H9 (cell line): ENCODE data around the gene DHFR2. TPM values are rescaled to one million over a fixed set of nuclear protein-coding genes. Genes with fewer than 3 reads are reported as not detected.

Experiments used
- DNase-seq: peaks from one replicate; pipeline ENCODE4 v3.0.0-alpha.2; 2017
- H2AFZ ChIP-seq: one replicate; pipeline ENCODE4 v1.6.1; 2013; ENCODE audit warnings: mild to moderate bottlenecking, low read length, control low read depth, moderate library complexity
- H2AK5ac ChIP-seq: 2 replicates; pipeline ENCODE4 v1.6.1; 2013; ENCODE audit warnings: low read length, control low read depth, mixed read lengths; ENCODE audit not compliant: insufficient read length
- H2BK120ac ChIP-seq: one replicate; pipeline ENCODE4 v1.6.1; 2013; ENCODE audit warnings: low read depth, mild to moderate bottlenecking, low read length, control low read depth, inconsistent platforms; ENCODE audit not compliant: poor library complexity, severe bottlenecking
- H2BK12ac ChIP-seq: 2 replicates; pipeline ENCODE4 v1.6.1; 2013; ENCODE audit warnings: low read length, control low read depth, mixed read lengths, low read depth; ENCODE audit not compliant: insufficient read length
- H2BK15ac ChIP-seq: 2 replicates; pipeline ENCODE4 v1.6.1; 2013; ENCODE audit warnings: low read depth, low read length, control low read depth
- H2BK20ac ChIP-seq: one replicate; pipeline ENCODE4 v1.6.1; 2013; ENCODE audit warnings: low read depth, mild to moderate bottlenecking, low read length, control low read depth, inconsistent platforms; ENCODE audit not compliant: poor library complexity, severe bottlenecking
- H2BK5ac ChIP-seq: 2 replicates; pipeline ENCODE4 v1.6.1; 2013; ENCODE audit warnings: low read length, control low read depth, mixed read lengths; ENCODE audit not compliant: insufficient read length
- H3K14ac ChIP-seq: 2 replicates; pipeline ENCODE4 v1.6.1; 2013; ENCODE audit warnings: low read length, control low read depth; ENCODE audit not compliant: insufficient read depth
- H3K18ac ChIP-seq: 2 replicates; pipeline ENCODE4 v1.6.1; 2013; ENCODE audit warnings: low read depth, mild to moderate bottlenecking, mixed read lengths, low read length, control low read depth; ENCODE audit not compliant: insufficient read length
- H3K23ac ChIP-seq: 2 replicates; pipeline ENCODE4 v1.6.1; 2013; ENCODE audit warnings: low read length, control low read depth, mixed read lengths, low read depth; ENCODE audit not compliant: insufficient read length
- H3K23me2 ChIP-seq: 2 replicates; pipeline ENCODE4 v1.6.1; 2013; ENCODE audit warnings: low read depth, mild to moderate bottlenecking, mixed read lengths, low read length, control low read depth; ENCODE audit not compliant: insufficient read length, poor library complexity, severe bottlenecking
- H3K27ac ChIP-seq: 2 replicates; pipeline ENCODE4 v1.5.1; 2013; ENCODE audit warnings: low read length, control low read depth, mixed read lengths, low read depth; ENCODE audit not compliant: insufficient read length
- H3K27me3 ChIP-seq: 2 replicates; pipeline ENCODE4 v1.6.1; 2013; ENCODE audit warnings: low read length, control low read depth, inconsistent platforms; ENCODE audit not compliant: insufficient read depth
- H3K4ac ChIP-seq: 2 replicates; pipeline ENCODE4 v1.6.1; 2013; ENCODE audit warnings: low read depth, mild to moderate bottlenecking, control low read depth, inconsistent platforms, low read length, moderate library complexity
- H3K4me1 ChIP-seq: 2 replicates; pipeline ENCODE4 v1.6.1; 2013; ENCODE audit warnings: low read length, control low read depth, inconsistent platforms; ENCODE audit not compliant: insufficient read depth
- H3K4me2 ChIP-seq: 2 replicates; pipeline ENCODE4 v1.6.1; 2013; ENCODE audit warnings: low read length, control low read depth, mixed read lengths; ENCODE audit not compliant: insufficient read length, insufficient read depth
- H3K56ac ChIP-seq: 2 replicates; pipeline ENCODE4 v1.6.1; 2013; ENCODE audit warnings: low read depth, mild to moderate bottlenecking, mixed read lengths, low read length, control low read depth; ENCODE audit not compliant: insufficient read length
- H3K79me1 ChIP-seq: 2 replicates; pipeline ENCODE4 v1.6.1; 2013; ENCODE audit warnings: low read depth, mild to moderate bottlenecking, moderate library complexity, low read length, control low read depth, inconsistent platforms; ENCODE audit not compliant: insufficient read depth, poor library complexity, severe bottlenecking
- H3K79me2 ChIP-seq: 2 replicates; pipeline ENCODE4 v1.6.1; 2013; ENCODE audit warnings: low read length, control low read depth, inconsistent platforms; ENCODE audit not compliant: insufficient read depth
- H3K9ac ChIP-seq: 2 replicates; pipeline ENCODE4 v1.6.1; 2013; ENCODE audit warnings: low read length, control low read depth, mixed read lengths; ENCODE audit not compliant: insufficient read length; ENCODE audit errors: extremely low read depth
- H3K9me3 ChIP-seq: one replicate; pipeline ENCODE4 v1.6.1; 2013; ENCODE audit warnings: low read depth, low read length, inconsistent platforms; ENCODE audit not compliant: control insufficient read depth
- H3T11ph ChIP-seq: one replicate; pipeline ENCODE4 v1.6.1; 2013; ENCODE audit warnings: mild to moderate bottlenecking, low read length, control low read depth, inconsistent platforms
- H4K20me1 ChIP-seq: one replicate; pipeline ENCODE4 v1.6.1; 2013; ENCODE audit not compliant: control insufficient read depth, insufficient read length, insufficient read depth
- H4K5ac ChIP-seq: 2 replicates; pipeline ENCODE4 v1.6.1; 2013; ENCODE audit warnings: low read depth, mild to moderate bottlenecking, mixed read lengths, low read length, control low read depth; ENCODE audit not compliant: insufficient read length
- H4K8ac ChIP-seq: replicated peaks from 2 replicates; pipeline ENCODE4 v1.6.1; 2013; ENCODE audit warnings: low read length, control low read depth, mixed read lengths, low read depth; ENCODE audit not compliant: insufficient read length
- H4K91ac ChIP-seq: 2 replicates; pipeline ENCODE4 v1.6.1; 2013; ENCODE audit warnings: low read depth, mild to moderate bottlenecking, moderate library complexity, mixed read lengths, low read length, control low read depth; ENCODE audit not compliant: insufficient read length
- H3K27ac Mint-ChIP-seq, 3 experiments: 2 replicates in 2 of 3; 3 replicates in 1 of 3; pipeline ENCODE4 v1.8.0; 2020 to 2021; ENCODE audit warnings: mixed read lengths in 3 of 3, mild to moderate bottlenecking in 1 of 3, moderate library complexity in 1 of 3
- H3K27me3 Mint-ChIP-seq: 2 replicates; pipeline ENCODE4 v1.8.0; 2021; ENCODE audit warnings: low read depth, mild to moderate bottlenecking, moderate library complexity, mixed read lengths
- H3K36me3 Mint-ChIP-seq, 3 experiments: 2 replicates in 2 of 3; 3 replicates in 1 of 3; pipeline ENCODE4 v1.8.0; 2020 to 2021; ENCODE audit warnings: low read depth in 3 of 3, mixed read lengths in 3 of 3; ENCODE audit not compliant: insufficient read depth in 1 of 3
- H3K4me1 Mint-ChIP-seq, 2 experiments: 2 replicates each; pipeline ENCODE4 v1.8.0; 2020; ENCODE audit warnings: mixed read lengths in 2 of 2
- H3K4me3 Mint-ChIP-seq, 2 experiments: 2 replicates in 1 of 2; 3 replicates in 1 of 2; pipeline ENCODE4 v1.8.0; 2020 to 2021; ENCODE audit warnings: mild to moderate bottlenecking in 2 of 2, mixed read lengths in 2 of 2, moderate library complexity in 1 of 2
- H3K9me3 Mint-ChIP-seq, 2 experiments: 2 replicates in 1 of 2; 3 replicates in 1 of 2; pipeline ENCODE4 v1.8.0; 2020; ENCODE audit warnings: mild to moderate bottlenecking in 2 of 2, mixed read lengths in 2 of 2, moderate library complexity in 1 of 2
- WGBS: extraction: QIAGEN DNeasy Blood & Tissue Kit; methylation state at CpG from one replicate; pipeline ENCODE4 v1.1.7; 2013; ENCODE audit warnings: missing lambda C conversion rate, low lambda C conversion rate, mixed read lengths; ENCODE audit not compliant: insufficient read length; ENCODE audit errors: extremely low coverage; 5-methylcytosine and 5-hydroxymethylcytosine counted together
- total RNA-seq: library from RNA; stranded (reverse); gene quantifications from 2 replicates; pipeline ENCODE4 v1.2.1, GENCODE V29; 2021
- TF ChIP-seq, protein P1 (sequence below): fragments of 200-600 bp; sonication (generic); conservative IDR thresholded peaks from 3 replicates; pipeline ENCODE4 v1.8.0; 2021; ENCODE audit warnings: antibody characterized with exemption, mild to moderate bottlenecking

Gene DHFR2
- total RNA-seq, 1 experiment from 2014 or later: 1.6 TPM

DNA sequence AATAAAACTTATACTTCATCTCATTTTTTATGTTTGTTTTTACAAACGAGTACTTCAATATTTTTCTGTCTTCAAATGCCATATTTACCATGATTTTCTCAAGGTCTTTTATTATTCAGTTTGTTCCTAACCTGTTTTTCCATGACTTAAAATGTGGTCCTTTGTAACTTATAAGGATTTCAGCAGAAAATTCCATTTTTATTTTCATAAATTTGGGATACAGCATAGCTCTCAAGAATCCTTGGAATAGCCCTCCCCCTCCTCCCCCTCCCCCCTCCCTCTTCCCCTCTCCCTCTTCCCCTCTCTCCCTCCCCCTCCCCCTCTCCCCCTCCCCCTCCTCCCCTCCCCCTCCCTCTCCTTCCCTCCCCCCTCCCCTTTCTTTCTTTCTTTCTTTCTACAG is 19.4 kb downstream of the DHFR2 start:
- no peak overlapping the region for H2AFZ ChIP-seq
- no peak overlapping the region for H2BK120ac ChIP-seq
- no peak overlapping the region for H2BK5ac ChIP-seq
- WGBS: no CpG with 5 or more reads among the region's 1 CpG
- H2BK20ac ChIP-seq: no peak overlapping the region
- Mint-ChIP-seq H3K27me3 (no peaks in the 10 kb centered on the region; the same call in 1 of the 2 replicates), H3K4me3 (no peak overlapping the region), H3K4me1 (no peaks in the 10 kb centered on the region), H3K27ac (no peak overlapping the region), H3K36me3 (peaks cover 25 to 45% (median 27%) of the 10 kb centered on the region in 3 experiments), H3K9me3 (peaks cover 26 to 34% of the 10 kb centered on the region in 2 experiments)
- H4K20me1 ChIP-seq: no peaks in the 10 kb centered on the region
- no peak overlapping the region for H3K23ac ChIP-seq
- no peak overlapping the region for H3K18ac ChIP-seq
- no peak for DNase-seq
- H3K79me2 ChIP-seq: no peaks in the 10 kb centered on the region
- H3K79me1 ChIP-seq: no peaks in the 10 kb centered on the region
- H3K56ac ChIP-seq: no peak overlapping the region
- H4K8ac ChIP-seq: no peak overlapping the region
- H3K14ac ChIP-seq: no peak overlapping the region
- no peak overlapping the region for H4K91ac ChIP-seq
- H4K5ac ChIP-seq: no peak overlapping the region
- H3K4me2 ChIP-seq: no peak overlapping the region
- no peaks in the 10 kb centered on the region for H3K4me1 ChIP-seq
- no peak overlapping the region for H2AK5ac ChIP-seq
- H2BK15ac ChIP-seq: no peak overlapping the region
- no peak overlapping the region for H2BK12ac ChIP-seq
- H3K27ac ChIP-seq: no peak overlapping the region
- H3K9me3 ChIP-seq: no peaks in the 10 kb centered on the region
- no peaks in the 10 kb centered on the region for H3K23me2 ChIP-seq
- H3K4ac ChIP-seq: no peak overlapping the region
- TF ChIP-seq, protein P1, sequence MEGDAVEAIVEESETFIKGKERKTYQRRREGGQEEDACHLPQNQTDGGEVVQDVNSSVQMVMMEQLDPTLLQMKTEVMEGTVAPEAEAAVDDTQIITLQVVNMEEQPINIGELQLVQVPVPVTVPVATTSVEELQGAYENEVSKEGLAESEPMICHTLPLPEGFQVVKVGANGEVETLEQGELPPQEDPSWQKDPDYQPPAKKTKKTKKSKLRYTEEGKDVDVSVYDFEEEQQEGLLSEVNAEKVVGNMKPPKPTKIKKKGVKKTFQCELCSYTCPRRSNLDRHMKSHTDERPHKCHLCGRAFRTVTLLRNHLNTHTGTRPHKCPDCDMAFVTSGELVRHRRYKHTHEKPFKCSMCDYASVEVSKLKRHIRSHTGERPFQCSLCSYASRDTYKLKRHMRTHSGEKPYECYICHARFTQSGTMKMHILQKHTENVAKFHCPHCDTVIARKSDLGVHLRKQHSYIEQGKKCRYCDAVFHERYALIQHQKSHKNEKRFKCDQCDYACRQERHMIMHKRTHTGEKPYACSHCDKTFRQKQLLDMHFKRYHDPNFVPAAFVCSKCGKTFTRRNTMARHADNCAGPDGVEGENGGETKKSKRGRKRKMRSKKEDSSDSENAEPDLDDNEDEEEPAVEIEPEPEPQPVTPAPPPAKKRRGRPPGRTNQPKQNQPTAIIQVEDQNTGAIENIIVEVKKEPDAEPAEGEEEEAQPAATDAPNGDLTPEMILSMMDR: no peak
- no peaks in the 10 kb centered on the region for H3K27me3 ChIP-seq
- H3K9ac ChIP-seq: no peak overlapping the region
- H3T11ph ChIP-seq: no peak overlapping the region
